ENCODE measurements around the gene ATG101. TPM values are rescaled to one million over a fixed set of nuclear protein-coding genes. Genes with fewer than 3 reads are reported as not detected.

Gene ATG101
- total RNA-seq, 4 donors from 2014 or later, result 36.7 to 54.7 (median 40.4) TPM

DNA sequence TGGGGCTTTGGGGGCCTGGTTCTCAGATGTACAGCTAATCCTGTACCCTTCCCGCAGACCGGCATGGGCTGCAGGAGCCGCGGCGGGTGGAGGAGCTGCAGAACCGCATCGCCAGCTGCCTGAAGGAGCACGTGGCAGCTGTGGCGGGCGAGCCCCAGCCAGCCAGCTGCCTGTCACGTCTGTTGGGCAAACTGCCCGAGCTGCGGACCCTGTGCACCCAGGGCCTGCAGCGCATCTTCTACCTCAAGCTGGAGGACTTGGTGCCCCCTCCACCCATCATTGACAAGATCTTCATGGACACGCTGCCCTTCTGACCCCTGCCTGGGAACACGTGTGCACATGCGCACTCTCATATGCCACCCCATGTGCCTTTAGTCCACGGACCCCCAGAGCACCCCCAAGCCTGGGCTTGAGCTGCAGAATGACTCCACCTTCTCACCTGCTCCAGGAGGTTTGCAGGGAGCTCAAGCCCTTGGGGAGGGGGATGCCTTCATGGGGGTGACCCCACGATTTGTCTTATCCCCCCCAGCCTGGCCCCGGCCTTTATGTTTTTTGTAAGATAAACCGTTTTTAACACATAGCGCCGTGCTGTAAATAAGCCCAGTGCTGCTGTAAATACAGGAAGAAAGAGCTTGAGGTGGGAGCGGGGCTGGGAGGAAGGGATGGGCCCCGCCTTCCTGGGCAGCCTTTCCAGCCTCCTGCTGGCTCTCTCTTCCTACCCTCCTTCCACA is 11.0 kb upstream of the ATG101 start:
- WGBS, 2 donors, result 67 to 69% methylated on average over 9 to 11 of the region's 25 CpGs
- intact Hi-C loops (cut with DNase I), result no loop called here
- H3K27ac ChIP-seq, result no peak overlapping the region

DNA sequence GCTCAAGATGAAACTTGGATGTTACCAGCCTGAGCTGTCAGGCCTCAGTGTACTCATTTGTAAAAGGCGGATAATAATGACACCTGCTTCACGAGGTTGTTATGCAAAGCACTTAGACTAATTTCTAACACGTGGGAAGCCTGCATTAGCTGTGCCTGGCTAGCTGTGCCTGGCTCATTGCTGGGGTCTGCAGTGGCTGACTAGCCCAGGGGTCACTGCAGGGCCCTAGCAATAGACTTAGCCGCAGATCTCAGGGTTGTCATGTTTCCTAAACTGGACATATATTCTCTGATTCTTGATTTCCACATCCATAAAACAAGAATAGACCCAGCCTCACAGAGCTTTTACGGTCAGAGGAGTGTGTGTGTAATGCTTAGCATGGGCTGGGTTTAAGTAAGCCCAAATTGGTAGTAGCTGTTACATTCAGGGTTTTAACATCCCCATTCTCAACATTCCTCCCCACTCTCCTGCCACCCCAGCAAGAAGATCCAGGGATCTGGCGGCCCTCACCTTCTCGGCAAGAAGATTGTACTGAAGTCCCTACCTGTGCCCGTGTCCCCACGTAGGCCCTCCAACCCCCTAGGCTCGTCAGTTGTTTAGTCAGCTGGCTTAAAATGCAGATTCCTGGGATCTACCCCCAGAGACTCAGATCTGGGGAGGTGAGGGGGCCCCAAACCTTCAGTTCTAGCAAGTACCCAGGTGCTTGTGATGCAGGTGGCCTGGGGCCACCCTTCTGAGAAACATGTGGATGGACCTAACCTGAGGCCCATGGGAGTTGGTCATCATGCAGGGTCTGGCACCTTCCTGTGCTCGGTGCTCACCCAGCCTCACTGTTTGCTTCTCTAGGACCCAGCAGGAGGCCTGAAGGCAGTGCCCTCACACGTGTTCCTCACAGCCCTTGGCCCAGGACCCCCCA is 9.9 kb upstream of the ATG101 start:
- TF ChIP-seq, protein P1, sequence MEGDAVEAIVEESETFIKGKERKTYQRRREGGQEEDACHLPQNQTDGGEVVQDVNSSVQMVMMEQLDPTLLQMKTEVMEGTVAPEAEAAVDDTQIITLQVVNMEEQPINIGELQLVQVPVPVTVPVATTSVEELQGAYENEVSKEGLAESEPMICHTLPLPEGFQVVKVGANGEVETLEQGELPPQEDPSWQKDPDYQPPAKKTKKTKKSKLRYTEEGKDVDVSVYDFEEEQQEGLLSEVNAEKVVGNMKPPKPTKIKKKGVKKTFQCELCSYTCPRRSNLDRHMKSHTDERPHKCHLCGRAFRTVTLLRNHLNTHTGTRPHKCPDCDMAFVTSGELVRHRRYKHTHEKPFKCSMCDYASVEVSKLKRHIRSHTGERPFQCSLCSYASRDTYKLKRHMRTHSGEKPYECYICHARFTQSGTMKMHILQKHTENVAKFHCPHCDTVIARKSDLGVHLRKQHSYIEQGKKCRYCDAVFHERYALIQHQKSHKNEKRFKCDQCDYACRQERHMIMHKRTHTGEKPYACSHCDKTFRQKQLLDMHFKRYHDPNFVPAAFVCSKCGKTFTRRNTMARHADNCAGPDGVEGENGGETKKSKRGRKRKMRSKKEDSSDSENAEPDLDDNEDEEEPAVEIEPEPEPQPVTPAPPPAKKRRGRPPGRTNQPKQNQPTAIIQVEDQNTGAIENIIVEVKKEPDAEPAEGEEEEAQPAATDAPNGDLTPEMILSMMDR (IDR thresholded peaks at IDR 0.05), result no peak
- no peak for TF ChIP-seq POLR2A (IDR thresholded peaks at IDR 0.05)
- Histone ChIP-seq H3K27me3 (no peaks in the 10 kb centered on the region), H3K4me3 (no peak overlapping the region), H3K27ac (no peak overlapping the region), H3K4me1 (peaks cover 0 to 39% (median 2%) of the 10 kb centered on the region in 3 donors), H3K9me3 (no peaks in the 10 kb centered on the region), H3K36me3 (peaks cover 0 to 19% (median 5%) of the 10 kb centered on the region in 3 donors)
- no peak for DNase-seq
- intact Hi-C loops (cut with DNase I), result no loop called here
- 60 to 69% methylated on average over 6 to 8 of the region's 12 CpGs for WGBS, 2 donors

More for the DNA sequence above, 11.0 kb upstream of the ATG101 start:
- no peaks in the 10 kb centered on the region for H3K9me3 ChIP-seq
- peaks cover 0 to 35% (median 4%) of the 10 kb centered on the region in 3 donors for H3K4me1 ChIP-seq
- TF ChIP-seq, protein P1 (IDR thresholded peaks at IDR 0.05), result no peak
- no peak for TF ChIP-seq POLR2A (IDR thresholded peaks at IDR 0.05)
- H3K27me3 ChIP-seq, result no peaks in the 10 kb centered on the region
- no peak for DNase-seq
- no peak overlapping the region for H3K4me3 ChIP-seq
- H3K36me3 ChIP-seq, result peaks cover 0 to 25% (median 9%) of the 10 kb centered on the region in 3 donors

DNA sequence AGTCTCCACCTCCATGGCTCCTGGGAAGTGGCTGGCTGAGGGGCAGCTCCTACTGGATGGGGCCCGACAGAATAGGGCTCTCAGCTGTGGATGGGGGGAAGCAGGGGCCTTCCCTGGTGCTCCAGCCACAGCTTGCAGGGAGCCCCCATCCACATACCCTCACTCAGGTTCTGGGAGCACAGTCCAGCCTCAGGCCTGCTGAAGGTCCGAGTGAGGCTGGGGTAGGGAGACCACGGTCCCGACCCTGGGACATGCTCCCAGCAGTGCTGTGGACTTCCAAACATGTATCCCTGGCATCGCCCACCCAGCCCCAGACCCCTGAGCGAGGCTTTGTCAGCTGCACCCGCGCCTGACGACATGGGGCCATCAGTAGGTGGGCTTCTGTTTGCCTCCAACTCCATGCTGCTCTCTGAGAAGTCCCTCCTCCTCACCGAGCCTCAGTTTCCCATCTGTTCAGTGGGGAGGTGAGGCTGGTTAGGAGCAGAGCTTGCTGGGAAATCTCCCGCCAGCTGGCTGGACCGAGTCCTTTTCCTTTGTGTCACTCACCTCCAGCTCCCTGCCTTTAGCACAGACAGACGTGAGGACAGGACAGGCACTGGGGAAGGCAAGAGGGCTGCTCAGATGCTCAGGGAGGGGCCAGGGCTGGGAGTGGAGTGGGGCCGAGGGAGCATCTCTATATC is 9.1 kb upstream of the ATG101 start:
- no peak for DNase-seq
- Histone ChIP-seq H3K4me3 (no peak overlapping the region), H3K27me3 (no peaks in the 10 kb centered on the region), H3K4me1 (peaks cover 0 to 37% (median 2%) of the 10 kb centered on the region in 3 donors), H3K9me3 (no peaks in the 10 kb centered on the region), H3K36me3 (peaks cover 0 to 16% (median 5%) of the 10 kb centered on the region in 3 donors), H3K27ac (no peak overlapping the region)
- intact Hi-C loops (cut with DNase I), result no loop called here
- 72 to 81% methylated on average over 3 to 8 of the region's 14 CpGs for WGBS, 2 donors
- TF ChIP-seq, protein P1 (IDR thresholded peaks at IDR 0.05), result no peak
- TF ChIP-seq POLR2A (IDR thresholded peaks at IDR 0.05), result no peak

DNA sequence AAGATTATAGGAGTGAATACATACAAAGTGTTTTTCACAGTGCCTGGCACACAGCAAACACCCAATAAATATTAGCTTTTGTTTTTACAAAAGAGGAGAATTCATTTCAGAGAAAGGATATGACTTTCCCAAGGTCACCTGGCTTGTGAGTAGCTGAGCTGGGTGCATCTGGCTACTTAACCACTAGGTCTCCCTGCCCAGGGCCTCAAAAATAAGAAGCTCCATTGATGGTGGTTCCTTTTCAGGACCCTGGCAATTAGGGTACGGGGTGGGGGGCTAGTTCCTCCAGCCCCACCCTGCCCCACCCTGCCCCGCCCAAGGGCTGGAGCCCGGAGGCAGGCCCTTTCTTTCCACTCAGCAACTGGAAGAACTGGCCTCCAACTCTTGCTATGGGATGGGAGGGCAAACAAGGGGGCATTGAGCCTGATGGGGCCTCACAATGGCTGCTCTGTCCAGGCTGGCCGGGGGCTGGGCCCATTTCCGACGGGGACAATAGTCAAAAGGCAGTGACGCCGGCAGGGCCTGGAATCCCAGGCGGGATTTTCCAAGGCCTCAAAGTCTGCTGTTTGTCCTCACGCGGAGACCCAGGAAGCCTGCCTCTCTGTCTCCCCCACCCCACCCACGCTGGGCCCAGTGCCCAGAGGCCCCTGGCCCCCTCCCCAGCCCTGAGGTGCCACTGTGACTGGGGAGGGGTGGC is 8.2 kb upstream of the ATG101 start:
- no peaks in the 10 kb centered on the region for H3K27me3 ChIP-seq
- intact Hi-C loops (cut with DNase I), result no loop called here
- WGBS, 2 donors, result 89% methylated on average over 3 of the region's 12 CpGs; no CpG with 5 or more reads in 1 of the 2 donors
- no peak for TF ChIP-seq POLR2A (IDR thresholded peaks at IDR 0.05)
- TF ChIP-seq, protein P1 (IDR thresholded peaks at IDR 0.05), result no peak
- H3K4me3 ChIP-seq, result no peak overlapping the region
- peaks cover 0 to 16% (median 5%) of the 10 kb centered on the region in 3 donors for H3K36me3 ChIP-seq
- H3K9me3 ChIP-seq, result no peaks in the 10 kb centered on the region
- H3K27ac ChIP-seq, result peak overlapping the region in 1 of 4 donors; percentile 83
- H3K4me1 ChIP-seq, result peaks cover 0 to 33% (median 2%) of the 10 kb centered on the region in 3 donors
- DNase-seq, result no peak
